Bronchial epithelial cell (primary cell): ENCODE data around the gene CMIP. TPM values are rescaled to one million over a fixed set of nuclear protein-coding genes. Genes with fewer than 3 reads are reported as not detected.

Experiments
- DNase-seq: peaks from one replicate; pipeline ENCODE4 v3.0.0-alpha.2; 2010; ENCODE audit warnings: low read depth
- FAIRE-seq: peaks from 2 replicates; lab custom pipeline; 2011; peaks lifted over from hg19 to GRCh38; lab: Jason Lieb, UNC
- H3K27me3 ChIP-seq: 2 replicates; pipeline ENCODE4 v1.5.1; 2011; ENCODE audit warnings: low read length; ENCODE audit not compliant: control insufficient read depth, insufficient read depth
- H3K36me3 ChIP-seq: 2 replicates; pipeline ENCODE4 v1.5.1; 2011; ENCODE audit warnings: low read length; ENCODE audit not compliant: control insufficient read depth, insufficient read depth
- H3K4me3 ChIP-seq: 2 replicates; pipeline ENCODE4 v1.5.1; 2011; ENCODE audit warnings: mild to moderate bottlenecking, low read depth, low read length, control low read depth
- total RNA-seq: library from RNA; depleted of rRNA; stranded (reverse); fragments of >200 nt; gene quantifications from 2 replicates; pipeline ENCODE4 v1.2.1, GENCODE V29; 2014
- TF ChIP-seq, protein P1 (sequence below): IDR thresholded peaks from 2 replicates; pipeline ENCODE4 v1.5.1; 2011; ENCODE audit warnings: mild to moderate bottlenecking, moderate library complexity, low read length, control low read depth, inconsistent platforms; ENCODE audit not compliant: insufficient read depth, severe bottlenecking

The CMIP gene
- total RNA-seq, 1 donor from 2014 or later, result 21.1 TPM

DNA sequence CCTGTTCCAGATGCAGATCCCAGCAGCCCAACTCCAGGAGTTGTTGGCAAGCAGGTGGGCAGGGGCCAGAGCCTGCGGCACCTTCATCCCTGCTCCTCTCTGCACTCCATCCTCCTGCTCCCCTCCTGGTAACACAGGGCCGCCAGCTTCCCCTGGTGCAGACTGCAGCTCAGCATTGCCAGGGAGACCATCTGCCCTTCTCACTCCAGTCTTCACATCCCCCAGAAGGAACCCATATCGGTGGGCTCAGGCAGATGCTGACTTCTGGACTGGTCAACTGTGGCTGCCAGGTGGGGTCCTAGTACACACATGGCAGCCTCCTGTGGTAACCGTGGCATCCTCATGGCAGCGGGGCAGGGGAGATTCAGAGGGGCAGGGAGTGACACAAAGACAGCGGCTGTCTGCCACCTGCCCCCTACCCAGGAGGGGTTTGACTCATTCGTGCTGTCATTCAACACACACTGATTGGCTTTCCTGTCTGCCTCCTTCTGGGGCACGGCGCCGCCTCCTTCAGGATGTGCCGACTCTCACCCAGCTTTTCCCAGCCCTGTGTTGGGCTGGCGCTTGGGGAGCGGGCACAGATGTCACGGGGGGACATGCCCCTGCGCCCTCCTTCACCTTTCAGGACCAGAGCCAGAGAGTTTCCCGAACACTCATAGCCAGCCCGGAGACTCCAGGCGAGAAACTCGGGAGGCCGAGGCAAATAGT is 120.9 kb downstream of the CMIP start:
- no peak overlapping the region for H3K4me3 ChIP-seq
- TF ChIP-seq, protein P1, sequence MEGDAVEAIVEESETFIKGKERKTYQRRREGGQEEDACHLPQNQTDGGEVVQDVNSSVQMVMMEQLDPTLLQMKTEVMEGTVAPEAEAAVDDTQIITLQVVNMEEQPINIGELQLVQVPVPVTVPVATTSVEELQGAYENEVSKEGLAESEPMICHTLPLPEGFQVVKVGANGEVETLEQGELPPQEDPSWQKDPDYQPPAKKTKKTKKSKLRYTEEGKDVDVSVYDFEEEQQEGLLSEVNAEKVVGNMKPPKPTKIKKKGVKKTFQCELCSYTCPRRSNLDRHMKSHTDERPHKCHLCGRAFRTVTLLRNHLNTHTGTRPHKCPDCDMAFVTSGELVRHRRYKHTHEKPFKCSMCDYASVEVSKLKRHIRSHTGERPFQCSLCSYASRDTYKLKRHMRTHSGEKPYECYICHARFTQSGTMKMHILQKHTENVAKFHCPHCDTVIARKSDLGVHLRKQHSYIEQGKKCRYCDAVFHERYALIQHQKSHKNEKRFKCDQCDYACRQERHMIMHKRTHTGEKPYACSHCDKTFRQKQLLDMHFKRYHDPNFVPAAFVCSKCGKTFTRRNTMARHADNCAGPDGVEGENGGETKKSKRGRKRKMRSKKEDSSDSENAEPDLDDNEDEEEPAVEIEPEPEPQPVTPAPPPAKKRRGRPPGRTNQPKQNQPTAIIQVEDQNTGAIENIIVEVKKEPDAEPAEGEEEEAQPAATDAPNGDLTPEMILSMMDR, result no peak
- no peak for FAIRE-seq

DNA sequence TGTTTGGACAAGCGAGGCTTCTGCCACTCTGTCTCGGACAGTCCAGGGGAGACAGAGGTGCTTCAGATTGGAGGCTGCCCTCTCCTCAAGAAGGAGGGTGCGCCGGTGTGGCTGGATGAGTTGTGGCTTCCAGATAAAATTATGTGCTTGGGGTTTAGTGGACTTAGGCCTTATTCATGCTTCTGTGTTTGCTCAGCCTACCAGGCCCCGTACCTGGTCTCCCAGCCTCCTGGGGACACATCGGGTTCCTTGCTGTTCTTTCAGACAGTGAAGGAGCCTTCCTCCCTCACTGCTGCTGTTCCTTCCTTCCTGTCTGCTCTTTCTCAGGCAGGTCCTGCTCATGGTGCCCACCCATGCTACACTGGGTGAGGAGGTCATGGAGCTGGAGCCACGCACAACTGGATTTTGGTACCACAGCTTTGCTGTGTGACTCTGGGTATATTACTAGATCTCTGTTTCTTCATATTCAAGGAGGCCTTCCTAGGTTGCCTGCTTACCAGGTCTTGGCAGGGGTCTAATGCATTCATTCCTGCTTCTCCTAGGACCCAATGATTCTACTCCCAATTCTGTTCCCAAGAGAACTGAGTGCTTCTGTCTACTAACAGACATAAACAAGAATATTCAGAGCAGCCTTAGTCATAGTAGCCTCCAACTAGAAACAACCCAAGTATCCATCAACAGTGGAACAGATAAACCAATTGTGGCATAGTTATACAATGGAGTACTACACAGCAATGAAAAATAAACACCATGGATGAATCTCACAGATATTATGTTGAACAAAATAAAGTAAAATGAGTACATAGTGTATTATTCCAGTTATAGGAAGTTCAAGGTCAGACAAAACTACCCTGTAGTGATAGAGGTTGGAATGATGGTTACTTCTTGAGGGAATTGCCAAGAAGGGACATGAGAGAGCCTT is 121.7 kb downstream of the CMIP start:
- peaks cover 3% of the 10 kb centered on the region for H3K36me3 ChIP-seq
- FAIRE-seq (no peak), DNase-seq (no peak)
- TF ChIP-seq, protein P1, result no peak
- no peak overlapping the region for H3K4me3 ChIP-seq
- no peaks in the 10 kb centered on the region for H3K27me3 ChIP-seq

More for the DNA sequence above, 120.9 kb downstream of the CMIP start:
- Histone ChIP-seq H3K36me3 (peaks cover 3% of the 10 kb centered on the region), H3K27me3 (no peaks in the 10 kb centered on the region)
- no peak for DNase-seq

DNA sequence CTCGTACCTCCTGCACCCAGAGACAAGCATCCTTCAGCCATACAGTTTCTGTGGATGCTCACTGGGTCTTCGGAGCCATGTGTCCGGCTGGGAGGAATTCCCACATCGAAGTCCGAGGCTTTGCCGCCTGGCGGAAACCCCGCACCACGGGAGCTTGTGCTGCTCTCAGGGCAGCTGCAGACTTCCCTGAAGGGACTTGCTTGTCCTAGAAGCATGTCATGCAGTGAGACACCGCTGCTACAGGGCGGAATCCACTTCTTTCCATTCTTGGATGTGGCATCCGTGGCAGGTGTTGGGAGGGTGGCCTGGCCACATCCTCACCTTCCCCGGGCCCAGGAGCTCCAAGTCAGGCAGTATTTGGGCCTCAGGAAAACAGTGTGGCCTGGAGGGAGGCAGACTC is 122.5 kb downstream of the CMIP start:
- H3K27me3 ChIP-seq, result no peaks in the 10 kb centered on the region
- DNase-seq (no peak), FAIRE-seq (no peak)
- TF ChIP-seq, protein P1, result no peak
- H3K4me3 ChIP-seq, result no peak overlapping the region
- H3K36me3 ChIP-seq, result peaks cover 3% of the 10 kb centered on the region

DNA sequence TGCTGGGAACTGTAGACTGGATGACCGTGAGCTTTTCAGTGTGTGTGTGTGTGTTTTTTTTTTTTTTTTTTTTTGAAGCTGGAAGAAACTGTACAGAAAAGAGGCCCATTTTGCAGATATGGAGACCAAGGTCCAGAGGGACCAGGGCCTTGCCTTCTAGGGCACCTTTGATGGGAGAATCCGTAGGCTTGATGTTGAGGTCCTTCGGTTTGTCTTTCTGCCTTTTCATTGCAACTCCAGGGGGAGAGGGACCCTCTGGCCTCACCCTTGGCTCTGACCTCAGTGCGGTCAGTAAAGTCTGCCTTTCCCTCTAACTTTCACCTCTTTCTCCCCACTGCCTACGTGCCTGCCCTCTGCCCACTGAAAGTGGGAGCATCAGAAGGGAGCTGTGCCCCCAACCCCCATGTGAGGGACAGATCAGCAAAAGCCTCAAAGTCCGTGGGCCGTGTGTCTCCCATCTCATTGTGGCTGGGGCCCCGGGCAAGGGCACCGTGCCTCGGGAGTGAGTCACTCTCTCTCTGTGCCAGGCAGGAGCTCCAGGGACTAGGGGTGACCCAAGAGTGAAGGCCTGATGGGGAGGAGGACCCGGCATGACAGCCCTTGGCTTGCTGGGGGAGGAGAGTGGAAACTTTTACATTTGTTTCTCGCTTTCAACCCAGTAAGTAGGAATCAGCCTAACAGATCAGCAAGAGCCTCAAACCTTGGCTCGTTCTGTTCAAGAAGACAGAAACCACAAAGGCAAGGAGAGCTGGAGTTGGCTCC is 123.6 kb downstream of the CMIP start:
- FAIRE-seq (no peak), DNase-seq (peak; percentile 66)
- TF ChIP-seq, protein P1, result no peak
- no peak overlapping the region for H3K4me3 ChIP-seq
- H3K27me3 ChIP-seq, result no peaks in the 10 kb centered on the region
- H3K36me3 ChIP-seq, result peaks cover 3% of the 10 kb centered on the region

DNA sequence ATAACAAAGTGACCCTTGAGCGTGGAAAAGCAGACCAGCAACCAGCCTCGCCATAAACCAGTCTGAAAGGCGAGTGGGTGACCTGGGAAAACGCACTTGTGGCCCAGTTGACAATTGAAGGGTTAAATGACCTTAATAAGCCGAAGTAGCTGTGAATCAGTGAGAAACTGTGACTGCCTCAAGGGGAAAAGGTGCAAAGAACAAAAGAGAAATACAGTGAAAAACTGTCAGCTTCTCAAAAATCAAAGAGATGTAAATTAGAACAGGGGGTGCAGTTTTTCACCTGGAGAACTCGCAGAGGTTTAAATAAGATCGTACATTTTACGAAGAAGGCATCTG is 124.1 kb downstream of the CMIP start:
- H3K36me3 ChIP-seq, result peaks cover 3% of the 10 kb centered on the region
- TF ChIP-seq, protein P1, result no peak
- no peak for FAIRE-seq
- no peak overlapping the region for H3K4me3 ChIP-seq
- DNase-seq, result no peak
- no peaks in the 10 kb centered on the region for H3K27me3 ChIP-seq
